GM21360 (cell line): ENCODE data around the gene GOLGA6L7.
"Not testable (repeated sequence)": the region's sequence is repeated elsewhere in the genome, so short reads cannot be mapped to it uniquely, and the experiment has no call there.

Experiments used
- ATAC-seq: cut with Tn5 transposase; IDR thresholded peaks from one replicate; pipeline ENCODE4 v1.9.1; 2021; ENCODE audit warnings: mild to moderate bottlenecking, moderate library complexity; ENCODE audit not compliant: unreplicated experiment

The GOLGA6L7 gene

GRCh38 chr15:28884151-28884940 lies 35.9 kb upstream of the GOLGA6L7 start:
- ATAC-seq, result no peak

- no peak for ATAC-seq
Observed at GRCh38 chr15:28881600-28881999, 33.2 kb upstream of the GOLGA6L7 start.

GRCh38 chr15:28881170-28881569 lies 32.7 kb upstream of the GOLGA6L7 start:
- no peak for ATAC-seq

- no peak for ATAC-seq
Observed at GRCh38 chr15:28880680-28881079, 32.2 kb upstream of the GOLGA6L7 start.

- no peak for ATAC-seq
Observed at GRCh38 chr15:28879551-28879950, 31.1 kb upstream of the GOLGA6L7 start.

GRCh38 chr15:28878209-28878608 lies 29.8 kb upstream of the GOLGA6L7 start:
- no peak for ATAC-seq

- ATAC-seq, result no peak
Observed at GRCh38 chr15:28876845-28877185, 28.4 kb upstream of the GOLGA6L7 start.

DNA sequence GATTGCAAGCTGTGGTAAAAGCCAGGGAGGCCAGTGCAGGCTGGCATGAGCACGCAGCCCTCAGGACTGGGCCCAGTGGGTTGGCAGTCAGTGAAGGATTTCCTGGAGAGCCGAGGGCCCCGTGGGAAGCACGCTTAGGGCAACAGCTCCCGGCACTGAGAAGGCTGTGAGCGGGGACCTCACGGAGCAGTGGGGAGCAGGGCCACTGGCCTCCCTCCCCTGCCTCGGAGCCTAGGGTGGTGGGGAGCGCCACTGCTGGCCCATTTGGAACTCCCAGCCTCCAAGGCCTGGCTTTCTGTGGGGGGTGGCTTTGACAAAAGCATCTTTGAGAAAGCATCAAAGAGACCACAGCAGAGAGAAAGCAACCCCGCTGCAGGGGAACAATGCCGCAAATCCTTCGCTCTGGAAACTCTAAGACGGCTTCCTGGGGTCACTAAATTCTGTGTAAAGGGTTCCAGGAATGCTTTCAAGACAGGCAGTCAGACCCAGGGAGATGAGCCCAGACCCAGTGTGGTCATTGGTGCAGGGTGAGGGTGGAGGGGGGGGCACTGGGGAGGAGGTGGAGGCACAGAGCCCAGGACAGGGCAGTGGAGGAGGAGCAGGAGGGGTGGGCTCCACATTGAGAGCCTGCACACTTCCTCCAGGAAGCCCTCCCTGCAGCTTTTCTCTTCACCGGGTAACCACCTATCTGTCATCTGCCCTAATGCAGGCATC lies 27.8 kb upstream of the GOLGA6L7 start:
- no peak for ATAC-seq

DNA sequence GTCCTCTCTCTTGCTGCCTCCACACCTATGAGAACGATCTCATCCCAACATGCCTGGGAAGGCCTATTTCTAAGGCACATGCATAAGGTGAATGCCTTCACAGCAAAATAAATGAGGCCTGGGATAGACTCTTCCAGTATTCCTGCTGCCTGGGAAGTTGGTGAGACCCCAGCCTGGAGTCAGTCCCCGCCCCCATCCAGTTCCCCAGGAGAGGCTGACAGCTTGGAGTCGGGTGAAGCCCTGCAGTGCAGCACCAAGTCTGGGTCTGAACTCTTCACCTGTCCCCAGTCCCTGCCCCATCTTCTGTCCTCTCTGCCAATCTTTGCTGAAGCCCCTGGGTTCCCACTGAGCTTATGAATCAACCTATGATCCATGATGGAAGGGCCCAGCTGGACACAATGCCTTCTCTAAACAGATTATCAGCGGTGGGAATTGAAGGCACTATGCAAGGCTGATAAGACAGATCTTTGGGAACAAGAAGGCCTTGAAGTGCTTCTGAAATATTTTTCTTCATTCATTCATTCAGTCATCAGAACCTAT lies 27.1 kb upstream of the GOLGA6L7 start:
- ATAC-seq, result no peak

GRCh38 chr15:28873585-28874190 lies 25.2 kb upstream of the GOLGA6L7 start:
- no peak for ATAC-seq

- no peak for ATAC-seq
Observed at GRCh38 chr15:28873006-28873405, 24.6 kb upstream of the GOLGA6L7 start.

DNA sequence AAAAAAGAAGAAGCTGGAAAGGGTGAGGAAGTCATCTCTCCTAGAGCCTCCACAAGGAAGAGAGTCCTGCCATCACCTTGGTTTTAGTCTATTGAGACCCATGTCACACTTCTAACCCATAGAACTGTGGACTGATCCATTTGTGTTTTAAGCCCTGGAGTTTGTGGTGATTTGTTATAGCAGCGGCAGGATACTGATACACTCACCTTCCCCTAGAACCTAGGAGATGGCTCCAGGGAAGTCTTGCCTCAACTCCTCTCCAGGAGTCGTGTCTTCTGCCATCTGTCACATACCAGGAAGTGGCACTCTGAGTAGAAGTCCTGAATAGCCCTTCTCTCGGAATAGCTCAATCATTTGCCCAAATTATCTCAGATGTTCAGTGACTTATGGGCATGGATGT lies 22.7 kb upstream of the GOLGA6L7 start:
- no peak for ATAC-seq

DNA sequence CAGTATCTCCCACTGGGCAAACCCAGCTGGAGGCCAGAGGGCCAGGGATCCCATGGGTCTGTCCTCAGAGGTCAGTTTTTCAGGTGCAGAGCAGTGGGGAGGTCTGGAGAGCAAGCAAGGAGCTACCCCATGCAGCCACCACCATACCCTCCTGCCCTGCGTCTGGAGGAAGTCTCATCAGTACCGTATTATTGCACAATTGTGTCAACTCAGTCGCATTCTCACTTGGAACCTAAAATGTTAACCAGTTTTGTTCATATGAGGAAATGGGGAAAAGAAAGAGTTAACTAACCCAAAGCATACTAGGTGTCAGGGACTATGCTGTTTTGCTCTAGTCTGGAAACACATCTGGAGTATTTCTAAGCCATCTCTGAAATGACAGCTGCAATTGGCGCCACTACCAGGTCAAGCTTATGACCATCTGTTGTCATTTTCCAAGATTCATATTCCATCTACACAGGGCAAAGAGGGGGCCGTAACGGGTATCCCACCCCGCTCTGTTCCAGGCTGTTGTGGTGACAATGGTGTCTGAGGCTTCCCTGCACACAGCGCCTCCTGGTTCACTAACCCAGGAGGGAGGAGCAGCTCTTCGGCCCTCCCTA lies 20.4 kb upstream of the GOLGA6L7 start:
- no peak for ATAC-seq

- not testable (repeated sequence) for ATAC-seq
Observed at GRCh38 chr15:28861589-28862293, 13.3 kb upstream of the GOLGA6L7 start.

DNA sequence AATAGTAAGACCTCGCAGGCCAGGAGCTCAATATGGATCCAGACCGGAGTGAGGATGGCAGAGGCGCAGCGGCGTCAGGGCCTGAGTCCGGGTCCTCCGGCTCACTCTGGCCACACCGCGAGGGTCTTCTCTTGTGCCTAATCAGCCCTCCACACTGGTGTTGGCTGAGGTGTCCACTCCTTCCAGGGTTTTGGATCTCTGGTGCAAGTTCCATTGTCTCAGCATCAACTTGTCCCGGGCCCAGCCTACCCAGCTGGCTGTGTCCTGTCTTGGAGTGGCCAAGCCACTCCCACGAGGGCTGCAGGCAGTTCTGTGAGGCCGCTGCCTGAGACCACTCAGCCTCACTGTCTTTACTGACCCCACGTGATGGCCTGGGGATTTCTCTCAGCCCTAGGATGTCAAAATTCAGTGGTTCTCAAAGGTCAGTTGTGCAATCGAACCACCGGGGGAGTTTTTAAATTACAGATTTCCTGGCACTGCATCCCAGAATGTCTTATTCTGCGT lies 12.6 kb upstream of the GOLGA6L7 start:
- ATAC-seq, result no peak

DNA sequence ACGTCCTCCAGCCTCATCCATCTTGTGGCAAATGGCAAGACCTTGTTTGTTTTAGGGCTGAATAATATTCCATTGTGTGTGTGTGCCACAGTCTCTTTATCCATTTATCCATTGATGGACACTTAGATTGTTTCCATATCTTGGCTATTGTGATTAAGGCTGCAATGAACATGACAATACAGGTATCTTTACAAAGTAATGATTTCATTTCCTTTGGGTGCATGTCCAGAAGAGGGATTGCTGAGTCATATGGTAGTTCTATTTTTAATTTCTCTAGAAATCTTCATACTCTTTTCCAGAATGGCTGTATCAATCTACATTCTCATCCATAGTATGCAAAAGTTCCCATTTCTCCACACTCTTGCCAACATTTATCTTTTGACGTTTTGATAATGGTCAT lies 6.1 kb upstream of the GOLGA6L7 start:
- ATAC-seq, result not testable (repeated sequence)

- ATAC-seq, result not testable (repeated sequence)
Observed at GRCh38 chr15:28853654-28854053, 5.2 kb upstream of the GOLGA6L7 start.

DNA sequence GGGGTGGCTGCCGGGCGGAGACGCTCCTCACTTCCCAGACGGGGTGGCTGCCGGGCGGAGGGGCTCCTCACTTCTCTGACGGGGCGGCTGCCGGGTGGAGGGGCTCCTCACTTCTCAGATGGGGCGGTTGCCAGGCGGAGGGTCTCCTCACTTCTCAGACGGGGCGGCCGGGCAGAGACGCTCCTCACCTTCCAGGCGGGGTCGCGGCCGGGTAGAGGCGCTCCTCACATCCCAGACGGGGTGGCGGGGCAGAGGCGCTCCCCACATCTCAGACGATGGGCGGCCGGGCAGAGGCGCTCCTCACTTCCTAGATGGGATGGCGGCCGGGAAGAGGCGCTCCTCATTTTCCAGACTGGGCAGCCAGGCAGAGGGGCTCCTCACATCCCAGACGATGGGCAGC lies 1.3 kb upstream of the GOLGA6L7 start:
- ATAC-seq, result not testable (repeated sequence)

GRCh38 chr15:28849271-28849670 lies 827 bp upstream of the GOLGA6L7 start:
- ATAC-seq, result not testable (repeated sequence)

DNA sequence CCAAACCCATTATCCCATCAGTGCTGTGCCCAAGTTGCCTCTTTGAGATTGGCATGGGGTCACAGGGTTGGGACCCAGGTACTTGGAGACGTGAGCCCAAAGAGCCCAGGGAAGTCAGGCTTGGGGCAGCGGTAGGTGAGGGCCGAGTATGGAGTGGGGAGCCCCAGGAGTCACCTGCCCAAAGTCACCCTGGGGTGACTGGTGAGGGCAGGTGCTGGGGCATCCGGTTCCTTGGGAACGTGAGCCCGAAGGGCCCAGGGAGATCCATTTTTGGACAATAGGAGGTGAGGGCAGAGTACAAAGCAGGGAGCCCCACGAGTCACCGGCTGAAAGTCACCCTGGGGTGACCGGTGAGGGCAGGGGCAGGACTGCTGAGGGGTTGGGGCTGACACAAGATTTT lies 485 bp downstream of the GOLGA6L7 start:
- ATAC-seq, result not testable (repeated sequence)
